Naive B cell (primary cell): ENCODE measurements around the gene LNX1. TPM values are rescaled to one million over a fixed set of nuclear protein-coding genes. Genes with fewer than 3 reads are reported as not detected.

Source experiments
- ATAC-seq, 2 donors: fragments of 150-1000 bp; cut with Tn5 transposase; 2 replicates each; pipeline ENCODE4 v1.10.0; 2021; ENCODE audit warnings: low read depth in 2 of 2, mild to moderate bottlenecking in 2 of 2, moderate library complexity in 2 of 2
- DNase-seq: peaks from one replicate; pipeline ENCODE4 v3.0.0; 2022
- H3K27ac Mint-ChIP-seq, 6 donors: one replicate each; pipeline ENCODE4 v1.8.0; 2020 to 2022; ENCODE audit warnings: mild to moderate bottlenecking in 6 of 6, mixed read lengths in 6 of 6, moderate library complexity in 5 of 6, inconsistent platforms in 2 of 6
- H3K27me3 Mint-ChIP-seq, 3 donors: one replicate each; pipeline ENCODE4 v1.8.0; 2021 to 2022; ENCODE audit warnings: mixed read lengths in 3 of 3, mild to moderate bottlenecking in 1 of 3
- H3K36me3 Mint-ChIP-seq, 2 donors: one replicate each; pipeline ENCODE4 v1.8.0; 2020 to 2022; ENCODE audit warnings: mixed read lengths in 2 of 2, inconsistent platforms in 1 of 2, mild to moderate bottlenecking in 1 of 2
- H3K4me1 Mint-ChIP-seq, 3 donors: one replicate each; pipeline ENCODE4 v1.8.0; 2020 to 2022; ENCODE audit warnings: mixed read lengths in 3 of 3, inconsistent platforms in 1 of 3, mild to moderate bottlenecking in 1 of 3, moderate library complexity in 1 of 3
- H3K4me3 Mint-ChIP-seq, 8 donors: one replicate each; pipeline ENCODE4 v1.8.0; 2020 to 2022; ENCODE audit warnings: mild to moderate bottlenecking in 8 of 8, mixed read lengths in 8 of 8, moderate library complexity in 8 of 8, inconsistent platforms in 2 of 8
- H3K9me3 Mint-ChIP-seq, 7 donors: one replicate each; pipeline ENCODE4 v1.8.0; 2020 to 2022; ENCODE audit warnings: mixed read lengths in 7 of 7, mild to moderate bottlenecking in 5 of 7, inconsistent platforms in 2 of 7, moderate library complexity in 1 of 7
- polyA plus RNA-seq, 6 donors: library from polyadenylated mRNA; unstranded; fragments of 300-500 nt; fragmentation: Illumina TruSeq; gene quantifications; one replicate each; pipeline ENCODE4 v1.2.3, GENCODE V29; 2021; ENCODE audit warnings: low read depth in 6 of 6

Gene LNX1
- polyA plus RNA-seq = under 1 TPM in 5 of 6 donors, not detected in 1; 0.09 to 0.67 (median 0.49) TPM

DNA sequence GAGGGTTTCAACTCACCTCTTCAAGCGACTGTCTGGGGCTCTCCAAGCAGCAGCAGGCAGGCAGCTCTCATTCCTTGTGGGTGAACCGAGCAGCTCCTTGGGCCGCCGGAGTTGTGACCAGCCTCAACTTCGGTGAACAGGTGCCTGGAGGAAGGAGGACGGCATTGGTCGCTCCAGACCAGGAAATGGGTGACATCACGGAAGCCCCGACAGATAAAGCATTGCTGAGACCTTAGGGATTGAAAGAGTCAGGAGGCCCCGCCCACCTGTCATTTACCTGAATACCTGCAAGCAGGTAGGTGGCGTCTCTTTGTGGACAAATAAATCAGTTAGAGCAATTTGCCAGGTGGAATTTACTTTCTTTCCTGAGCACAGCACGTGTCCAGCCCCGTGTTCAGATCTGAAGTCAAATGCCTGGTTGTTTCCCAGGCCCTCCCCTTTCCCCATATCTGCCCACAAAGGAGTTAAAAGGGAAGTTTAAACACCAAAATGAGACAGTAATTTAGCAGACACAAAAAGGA, at the start of gene LNX1:
TSS of gene LNX1 (minus strand) at position 115 of the 521 bp plus-strand sequence. CDS start 17,484 bp downstream, outside the sequence.
- no peak for DNase-seq

DNA sequence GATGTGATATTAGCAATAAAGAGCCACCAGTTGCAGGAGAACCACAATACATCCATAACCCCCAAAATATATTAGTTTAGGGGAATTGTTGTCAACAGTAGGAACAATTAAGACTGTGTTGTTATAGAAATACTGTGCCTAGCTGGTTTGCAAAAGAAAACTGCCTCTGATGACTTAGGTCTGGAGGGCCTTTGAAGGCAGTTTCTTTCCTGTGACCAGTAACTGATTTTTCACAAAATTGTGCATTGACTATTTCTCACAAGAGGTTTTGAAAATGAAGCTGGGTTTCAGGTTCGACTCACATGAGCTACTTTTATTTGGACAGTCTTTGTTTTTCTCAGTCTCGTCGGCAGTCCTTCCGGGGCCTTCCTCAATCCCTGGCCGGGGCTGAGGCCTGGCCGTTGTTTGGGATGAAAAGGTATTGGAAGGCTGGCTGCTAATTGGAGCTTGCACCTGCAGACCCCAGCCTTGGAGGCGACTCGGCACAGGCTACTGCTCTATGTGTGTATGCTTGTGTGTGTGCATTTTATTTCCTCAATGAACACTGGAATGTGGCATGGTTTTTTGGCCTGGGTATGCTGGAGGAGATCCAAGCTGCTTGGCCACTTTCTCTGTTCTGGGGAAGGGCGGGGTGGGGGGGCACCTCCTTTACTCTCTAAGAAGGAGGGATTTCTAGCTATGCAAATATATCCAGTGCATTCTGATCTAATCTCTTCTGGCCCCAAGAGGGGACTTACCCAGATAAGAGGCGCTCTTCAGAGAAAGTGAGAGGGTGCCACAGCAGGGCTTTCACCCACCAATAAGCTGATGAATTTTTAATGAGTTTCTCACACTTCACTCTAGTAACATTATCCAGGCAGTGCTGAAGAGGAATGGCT, 49.5 kb upstream of the LNX1 start:
- ATAC-seq (no peak), DNase-seq (no peak)
- H3K27ac Mint-ChIP-seq = no peak overlapping the region
- no peaks in the 10 kb centered on the region for H3K4me1 Mint-ChIP-seq
- no peak overlapping the region for H3K4me3 Mint-ChIP-seq
- no peaks in the 10 kb centered on the region for H3K36me3 Mint-ChIP-seq
- peaks cover 0 to 8% (median 0%) of the 10 kb centered on the region in 3 donors for H3K27me3 Mint-ChIP-seq
- peaks cover 0 to 2% (median 0%) of the 10 kb centered on the region in 7 donors for H3K9me3 Mint-ChIP-seq

More for the DNA sequence above, at the start of gene LNX1:
- peak; percentile 23 to 41 for ATAC-seq
- no peaks in the 10 kb centered on the region for H3K9me3 Mint-ChIP-seq
- H3K4me3 Mint-ChIP-seq = peak within 1 kb of the TSS in 7 of 8 donors; percentile 54 to 84 (median 78)
- H3K27ac Mint-ChIP-seq = peak within 1 kb of the TSS in 2 of 6 donors; percentile 17 to 40
- H3K27me3 Mint-ChIP-seq = peaks cover 7 to 39% (median 30%) of the 10 kb centered on the region in 3 donors
- H3K36me3 Mint-ChIP-seq = no peaks in the 10 kb centered on the region
- H3K4me1 Mint-ChIP-seq = peaks cover 12 to 20% (median 16%) of the 10 kb centered on the region in 3 donors

DNA sequence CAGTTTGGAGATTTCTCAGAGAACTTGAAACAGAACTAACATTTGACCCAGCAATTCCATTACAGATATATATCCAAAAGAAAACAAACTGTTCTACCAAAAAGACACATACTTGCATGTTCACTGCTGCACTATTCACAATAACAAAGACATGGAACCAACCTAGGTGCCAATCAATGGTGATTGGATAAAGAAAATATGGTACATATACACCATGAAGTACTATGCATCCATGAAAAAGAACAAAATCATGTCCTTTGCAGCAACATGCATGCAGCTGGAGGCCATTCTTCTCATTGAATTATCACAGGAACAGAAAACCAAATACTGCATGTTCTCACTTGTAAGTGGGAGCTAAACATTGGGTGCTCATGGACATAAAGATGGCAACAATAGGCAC, 47.6 kb upstream of the LNX1 start:
- DNase-seq = no peak
- no peak for ATAC-seq
- no peaks in the 10 kb centered on the region for H3K4me1 Mint-ChIP-seq
- no peak overlapping the region for H3K27ac Mint-ChIP-seq
- H3K9me3 Mint-ChIP-seq = peaks cover 0 to 2% (median 0%) of the 10 kb centered on the region in 7 donors
- no peak overlapping the region for H3K4me3 Mint-ChIP-seq
- H3K27me3 Mint-ChIP-seq = peaks cover 0 to 25% (median 11%) of the 10 kb centered on the region in 3 donors
- no peaks in the 10 kb centered on the region for H3K36me3 Mint-ChIP-seq

DNA sequence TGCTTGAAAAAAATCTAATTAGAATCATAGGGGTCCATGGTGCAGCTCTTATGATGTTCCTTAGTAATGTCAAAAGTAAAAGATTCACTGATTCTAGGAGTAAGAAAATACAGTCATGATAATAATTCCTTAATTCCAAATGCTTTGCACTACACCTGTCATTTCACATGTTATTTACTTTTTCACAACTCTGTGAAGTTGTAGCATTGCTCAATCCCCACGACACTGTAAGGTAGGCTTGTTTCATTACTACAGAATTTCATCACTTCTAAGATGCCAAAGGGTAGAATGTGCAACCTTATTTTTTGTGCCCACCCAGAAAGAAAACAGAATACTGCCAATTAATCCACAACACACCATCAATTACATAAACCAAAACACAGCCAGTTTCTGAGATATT, 46.1 kb upstream of the LNX1 start:
- H3K27me3 Mint-ChIP-seq = peaks cover 8 to 38% (median 26%) of the 10 kb centered on the region in 3 donors
- H3K27ac Mint-ChIP-seq = no peak overlapping the region

DNA sequence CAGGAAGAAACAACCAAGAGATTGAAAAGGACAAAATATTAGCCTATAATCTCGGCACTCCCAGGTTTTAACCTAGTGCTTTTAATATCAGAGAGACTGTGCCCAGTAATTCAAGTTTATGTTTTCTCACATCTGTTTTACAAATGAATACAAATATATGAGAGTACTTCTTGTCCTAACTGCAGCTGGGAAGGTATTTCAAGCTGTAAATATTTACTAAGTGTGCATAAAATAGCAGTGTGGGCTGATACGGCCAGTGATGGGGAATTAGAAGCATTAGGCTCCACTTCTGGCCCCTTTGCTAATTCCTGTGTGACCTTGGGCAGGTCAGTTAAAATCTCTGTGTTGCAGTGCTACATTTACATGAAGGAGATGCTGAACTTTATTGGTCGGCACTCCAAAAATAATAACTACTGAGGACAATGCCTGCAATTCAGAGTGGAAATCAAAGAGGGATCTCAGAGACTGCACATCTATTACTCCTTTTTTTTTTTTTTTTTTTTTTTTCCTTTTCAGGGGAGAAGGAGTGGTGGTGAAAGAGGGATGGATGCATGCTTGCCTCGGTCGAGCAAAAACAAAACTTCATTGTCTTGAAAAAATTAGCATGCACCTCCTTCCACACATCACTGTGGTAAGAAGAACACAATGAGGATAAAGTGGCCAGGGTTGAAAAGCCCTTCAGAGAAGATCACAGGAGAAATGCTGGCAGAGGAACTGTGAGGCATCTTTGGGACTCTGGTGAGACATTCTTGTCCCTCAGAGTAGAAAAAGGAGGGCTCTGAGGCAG, 44.6 kb upstream of the LNX1 start:
- Mint-ChIP-seq H3K36me3 (no peaks in the 10 kb centered on the region), H3K4me3 (no peak overlapping the region), H3K4me1 (no peaks in the 10 kb centered on the region), H3K9me3 (no peaks in the 10 kb centered on the region), H3K27ac (no peak overlapping the region), H3K27me3 (peaks cover 14 to 42% (median 27%) of the 10 kb centered on the region in 3 donors)
- DNase-seq = no peak
- no peak for ATAC-seq

More for the DNA sequence above, 46.1 kb upstream of the LNX1 start:
- Mint-ChIP-seq H3K4me1 (no peaks in the 10 kb centered on the region), H3K9me3 (peaks cover 0 to 2% (median 0%) of the 10 kb centered on the region in 7 donors), H3K36me3 (no peaks in the 10 kb centered on the region), H3K4me3 (no peak overlapping the region)
- DNase-seq (no peak), ATAC-seq (no peak)

DNA sequence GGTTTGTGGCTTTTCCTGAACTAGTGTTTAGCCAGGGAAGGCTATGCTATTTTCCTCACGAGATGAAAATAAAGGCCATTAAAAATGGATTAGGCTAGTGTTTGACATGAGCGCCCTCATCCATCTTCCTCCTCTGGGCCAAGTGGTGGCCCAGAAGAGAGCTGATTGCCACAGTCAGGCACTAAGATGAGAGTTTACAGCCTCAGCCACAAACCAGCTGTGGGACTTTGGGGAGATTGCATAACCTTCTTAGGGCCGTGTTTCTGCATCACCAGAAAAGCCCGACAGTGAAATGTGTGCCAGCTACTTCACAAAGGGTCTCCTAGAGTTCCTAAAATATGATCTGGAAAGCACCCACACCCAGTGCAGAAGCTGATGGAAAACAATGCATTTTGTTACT, 42.3 kb upstream of the LNX1 start:
- peaks cover 19 to 42% (median 27%) of the 10 kb centered on the region in 3 donors for H3K27me3 Mint-ChIP-seq
- no peaks in the 10 kb centered on the region for H3K4me1 Mint-ChIP-seq

DNA sequence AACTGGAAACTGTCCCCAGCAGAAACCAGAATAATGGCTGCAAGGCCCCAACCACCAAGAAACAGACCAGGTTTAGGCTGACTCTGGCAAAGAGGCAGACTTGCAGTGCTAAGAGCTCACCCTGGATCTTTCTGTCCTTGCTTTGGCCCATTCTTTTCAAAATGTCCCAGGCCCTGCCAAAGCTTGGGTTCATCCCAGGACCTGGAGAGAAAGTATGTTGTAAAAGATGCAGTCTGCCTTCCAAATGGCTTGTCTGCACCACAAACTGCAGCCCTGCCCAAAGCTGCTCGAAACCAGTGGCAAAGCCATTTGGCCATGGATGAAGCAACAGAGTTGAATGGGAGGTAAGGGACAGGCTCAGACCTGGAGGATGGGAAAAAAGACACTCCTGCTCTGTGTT, 38.0 kb upstream of the LNX1 start:
- ATAC-seq = no peak
- peaks cover under 1 to 2% of the 10 kb centered on the region in 2 donors for H3K36me3 Mint-ChIP-seq
- H3K9me3 Mint-ChIP-seq = peaks cover 0 to 4% (median 3%) of the 10 kb centered on the region in 7 donors
- no peak for DNase-seq
- H3K4me1 Mint-ChIP-seq = no peaks in the 10 kb centered on the region
- peak overlapping the region in 1 of 6 donors; percentile 30 for H3K27ac Mint-ChIP-seq
- peaks cover 21 to 25% (median 25%) of the 10 kb centered on the region in 3 donors for H3K27me3 Mint-ChIP-seq
- H3K4me3 Mint-ChIP-seq = no peak overlapping the region

More for the DNA sequence above, 42.3 kb upstream of the LNX1 start:
- Mint-ChIP-seq H3K27ac (no peak overlapping the region), H3K36me3 (no peaks in the 10 kb centered on the region), H3K4me3 (no peak overlapping the region), H3K9me3 (peaks cover 0 to 1% (median 0%) of the 10 kb centered on the region in 7 donors)
- ATAC-seq = no peak
- no peak for DNase-seq

DNA sequence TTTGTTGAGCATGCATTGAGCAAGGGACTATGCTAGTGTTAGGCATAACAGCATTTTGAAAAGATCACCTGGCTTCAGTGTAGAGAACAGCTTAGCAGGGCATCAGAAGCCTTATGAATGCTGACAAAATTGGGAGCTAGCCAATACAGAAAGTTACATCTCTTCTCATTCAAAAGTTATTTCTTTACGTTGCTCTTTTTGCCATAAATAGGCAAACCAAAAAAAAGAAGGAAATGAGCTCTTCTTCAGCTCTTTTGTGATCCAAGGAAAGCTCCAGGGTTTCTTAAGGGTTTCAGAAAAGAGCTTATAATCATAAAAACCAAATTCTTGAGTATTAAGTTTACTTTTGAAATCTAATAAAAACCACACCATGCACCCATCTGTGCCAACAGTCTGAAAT, 35.2 kb upstream of the LNX1 start:
- no peak for ATAC-seq
- Mint-ChIP-seq H3K36me3 (peaks cover 6 to 8% of the 10 kb centered on the region in 2 donors), H3K4me1 (no peaks in the 10 kb centered on the region), H3K27ac (no peak overlapping the region), H3K9me3 (peaks cover 0 to 15% (median 7%) of the 10 kb centered on the region in 7 donors), H3K4me3 (no peak overlapping the region), H3K27me3 (peaks cover 11 to 20% (median 12%) of the 10 kb centered on the region in 3 donors)
- no peak for DNase-seq

DNA sequence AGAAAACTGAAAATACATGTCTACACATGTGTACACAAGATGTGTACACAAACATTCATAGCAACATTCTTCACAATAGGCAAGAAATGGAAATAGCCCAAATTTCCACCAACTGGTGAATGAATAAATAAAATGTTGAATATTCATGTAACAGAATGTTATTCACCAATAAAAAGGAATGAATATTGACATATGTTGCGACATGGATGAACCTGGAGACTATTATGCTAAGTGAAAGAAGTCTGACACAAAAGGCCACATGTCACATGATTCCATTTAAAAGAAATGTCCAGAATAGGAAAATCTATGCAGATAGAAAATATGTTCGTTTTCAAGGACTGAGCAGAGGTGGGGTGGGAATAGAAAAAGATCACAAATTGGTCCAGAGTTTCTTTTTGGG, 34.6 kb upstream of the LNX1 start:
- H3K4me1 Mint-ChIP-seq = no peaks in the 10 kb centered on the region
- H3K27me3 Mint-ChIP-seq = peaks cover 9 to 20% (median 12%) of the 10 kb centered on the region in 3 donors
- DNase-seq (no peak), ATAC-seq (no peak)
- peaks cover 0 to 15% (median 7%) of the 10 kb centered on the region in 7 donors for H3K9me3 Mint-ChIP-seq
- H3K4me3 Mint-ChIP-seq = no peak overlapping the region
- H3K27ac Mint-ChIP-seq = no peak overlapping the region
- H3K36me3 Mint-ChIP-seq = peaks cover 6 to 8% of the 10 kb centered on the region in 2 donors

DNA sequence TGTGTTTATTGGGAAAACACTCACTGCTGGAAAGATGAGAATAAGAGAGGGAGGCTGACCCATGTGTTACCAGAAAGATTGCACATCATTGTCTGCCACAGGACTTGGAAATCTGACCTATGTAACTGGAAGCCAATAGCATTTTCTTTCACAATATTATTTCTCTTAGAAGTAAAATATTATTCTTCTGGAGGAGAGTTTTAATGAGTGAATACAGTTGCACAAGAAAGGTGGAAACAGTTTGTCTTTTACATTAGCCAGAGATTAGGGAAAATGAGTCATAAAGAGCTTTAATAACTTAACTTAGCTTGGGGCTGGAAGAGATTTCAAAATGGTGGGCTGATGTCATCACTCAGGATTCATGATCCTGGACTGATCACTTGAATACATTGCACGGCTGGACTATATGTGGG, 31.5 kb upstream of the LNX1 start:
- Mint-ChIP-seq H3K27ac (no peak overlapping the region), H3K4me3 (no peak overlapping the region), H3K9me3 (peaks cover 0 to 15% (median 7%) of the 10 kb centered on the region in 7 donors), H3K27me3 (peaks cover 5 to 17% (median 12%) of the 10 kb centered on the region in 3 donors), H3K36me3 (peaks cover 6 to 8% of the 10 kb centered on the region in 2 donors), H3K4me1 (no peaks in the 10 kb centered on the region)
- DNase-seq = no peak
- ATAC-seq = no peak

DNA sequence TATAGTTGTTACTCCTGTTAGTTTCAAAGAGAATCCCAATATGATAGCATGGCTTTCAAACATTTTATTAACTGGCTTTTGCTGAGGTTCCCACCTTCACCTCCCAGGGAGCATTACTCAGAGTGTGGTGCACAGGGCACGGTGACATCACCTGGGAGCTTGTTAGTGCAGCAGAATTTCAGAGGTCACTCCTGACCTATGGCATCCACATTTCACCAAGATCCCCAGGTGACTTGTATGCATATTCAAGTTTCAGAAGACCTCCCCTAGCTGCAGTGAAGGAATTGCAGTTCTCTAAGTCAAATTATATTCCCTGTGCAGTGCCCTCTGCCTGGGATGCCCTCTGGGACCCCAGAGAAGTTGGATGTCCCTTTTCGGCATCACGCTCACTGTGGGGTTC, 29.7 kb upstream of the LNX1 start:
- no peak for ATAC-seq
- no peak overlapping the region for H3K27ac Mint-ChIP-seq
- peaks cover 6 to 8% of the 10 kb centered on the region in 2 donors for H3K36me3 Mint-ChIP-seq
- H3K4me1 Mint-ChIP-seq = no peaks in the 10 kb centered on the region
- peaks cover 0 to 15% (median 7%) of the 10 kb centered on the region in 7 donors for H3K9me3 Mint-ChIP-seq
- no peak for DNase-seq
- no peak overlapping the region for H3K4me3 Mint-ChIP-seq
- H3K27me3 Mint-ChIP-seq = peaks cover 5 to 16% (median 8%) of the 10 kb centered on the region in 3 donors

DNA sequence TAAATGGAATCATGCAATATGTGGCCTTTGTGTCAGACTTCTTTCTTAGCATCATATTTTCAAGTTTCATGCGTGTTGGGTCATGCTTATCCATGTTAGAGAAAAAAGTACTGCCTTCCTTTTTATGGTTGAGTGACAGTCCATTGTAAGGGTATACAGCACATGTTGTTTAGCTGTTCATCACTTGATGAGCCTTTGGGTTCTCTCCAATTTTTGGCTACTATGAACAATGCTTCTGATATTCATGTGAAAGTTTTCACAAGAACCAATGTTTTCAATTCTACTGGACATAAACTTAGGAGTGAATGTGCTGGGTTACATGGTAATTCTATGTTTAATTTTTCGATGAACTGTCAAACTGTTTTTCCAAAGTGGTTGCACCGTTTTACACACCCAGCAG, 28.1 kb upstream of the LNX1 start:
- no peaks in the 10 kb centered on the region for H3K4me1 Mint-ChIP-seq
- DNase-seq = no peak

DNA sequence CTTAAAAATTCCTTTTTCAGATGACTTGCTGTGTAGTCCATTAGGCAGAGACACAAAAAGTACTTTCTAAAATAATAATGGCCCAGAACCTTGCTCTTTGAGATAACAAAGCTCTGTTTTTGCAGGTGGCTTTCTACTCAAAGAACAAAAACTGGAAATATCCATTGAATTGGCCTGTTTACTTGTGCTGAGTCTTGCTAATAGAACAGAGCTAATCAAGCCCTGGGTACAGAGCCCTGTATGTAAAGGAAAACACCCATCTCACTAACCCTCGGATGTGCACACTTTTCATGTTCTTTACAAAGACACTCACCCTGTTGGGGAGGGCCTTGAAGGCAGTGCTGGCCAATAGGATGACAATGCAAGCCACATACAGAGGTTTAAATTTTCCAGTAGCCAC, 27.0 kb upstream of the LNX1 start:
- Mint-ChIP-seq H3K4me1 (no peaks in the 10 kb centered on the region), H3K36me3 (no peaks in the 10 kb centered on the region), H3K27me3 (peaks cover 0 to 24% (median 14%) of the 10 kb centered on the region in 3 donors), H3K9me3 (peaks cover 0 to 9% (median 3%) of the 10 kb centered on the region in 7 donors), H3K27ac (no peak overlapping the region), H3K4me3 (no peak overlapping the region)
- DNase-seq = no peak
- ATAC-seq = no peak

More for the DNA sequence above, 28.1 kb upstream of the LNX1 start:
- Mint-ChIP-seq H3K27ac (peak overlapping the region in 1 of 6 donors; percentile 65), H3K36me3 (peaks cover 5 to 8% of the 10 kb centered on the region in 2 donors), H3K4me3 (no peak overlapping the region), H3K27me3 (peaks cover 4 to 18% (median 14%) of the 10 kb centered on the region in 3 donors), H3K9me3 (peaks cover 0 to 13% (median 5%) of the 10 kb centered on the region in 7 donors)
- ATAC-seq = no peak
